HG03025 (cell line): ENCODE measurements around the gene KMT5B.

Source experiments
- ATAC-seq: cut with Tn5 transposase; IDR thresholded peaks from one replicate; pipeline ENCODE4 v1.9.1; 2021; ENCODE audit warnings: mild to moderate bottlenecking, moderate library complexity; ENCODE audit not compliant: unreplicated experiment, low FRiP score

The KMT5B gene

GRCh38 chr11:68146704-68147474, 66.2 kb downstream of the KMT5B start:
- no peak for ATAC-seq

GRCh38 chr11:68146010-68146540, 67.0 kb downstream of the KMT5B start:
- no peak for ATAC-seq

GRCh38 chr11:68145120-68145866, 67.8 kb downstream of the KMT5B start:
- ATAC-seq: no peak

- no peak for ATAC-seq
Observed at GRCh38 chr11:68143310-68143689, 69.8 kb downstream of the KMT5B start.

- no peak for ATAC-seq
Observed at GRCh38 chr11:68142441-68143309, 70.4 kb downstream of the KMT5B start.

- ATAC-seq: no peak
Observed at GRCh38 chr11:68142028-68142412, 71.1 kb downstream of the KMT5B start.

- ATAC-seq: no peak
Observed at GRCh38 chr11:68141246-68142027, 71.7 kb downstream of the KMT5B start.

- no peak for ATAC-seq
Observed at GRCh38 chr11:68140496-68141245, 72.4 kb downstream of the KMT5B start.

- ATAC-seq: no peak
Observed at GRCh38 chr11:68138237-68138636, 74.9 kb downstream of the KMT5B start.

GRCh38 chr11:68137833-68138232, 75.3 kb downstream of the KMT5B start:
- ATAC-seq: no peak

- no peak for ATAC-seq
Observed at GRCh38 chr11:68136866-68137265, 76.2 kb downstream of the KMT5B start.

- no peak for ATAC-seq
Observed at GRCh38 chr11:68135161-68135560, 77.9 kb downstream of the KMT5B start.

- no peak for ATAC-seq
Observed at GRCh38 chr11:68133761-68134160, 79.3 kb downstream of the KMT5B start.

GRCh38 chr11:68130121-68130520, 83.0 kb downstream of the KMT5B start:
- ATAC-seq: no peak

- ATAC-seq: no peak
Observed at GRCh38 chr11:68128682-68129327, 84.3 kb downstream of the KMT5B start.

- ATAC-seq: no peak
Observed at GRCh38 chr11:68127714-68128681, 85.1 kb downstream of the KMT5B start.

- ATAC-seq: no peak
Observed at GRCh38 chr11:68125164-68125563, 87.9 kb downstream of the KMT5B start.
